MCF 10A (cell line): ENCODE data around the gene MMD. TPM values are rescaled to one million over a fixed set of nuclear protein-coding genes. Genes with fewer than 3 reads are reported as not detected.

Source experiments
- BruUV-seq: library from RNA; stranded (reverse); fragments of 400-500 nt; replicated peaks from 2 replicates; lab custom pipeline; 2021; lab: Mats Ljungman, UMichigan
- CTCF ChIA-PET: fragments of 300-600 bp; sonication (Branson Sonifier 250); formaldehyde crosslinking; extraction: SDS; loops from one replicate; lab custom pipeline; 2021; ENCODE audit warnings: antibody characterized with exemption, inconsistent platforms; lab: Yijun Ruan, JAX
- POLR2A ChIA-PET: fragments of 300-600, 350-650 bp; sonication (Branson Sonifier 250); formaldehyde crosslinking; extraction: SDS; loops from one replicate; lab custom pipeline; 2020; ENCODE audit warnings: antibody characterized with exemption, inconsistent platforms; lab: Yijun Ruan, JAX
- DNase-seq: peaks from one replicate; pipeline ENCODE4 v3.0.0-alpha.2; 2018; ENCODE audit not compliant: unreplicated experiment
- H3K27ac Mint-ChIP-seq: one replicate; pipeline ENCODE4 v1.8.0; 2022; ENCODE audit warnings: mild to moderate bottlenecking, low read depth, mixed read lengths; ENCODE audit not compliant: unreplicated experiment
- H3K27me3 Mint-ChIP-seq: one replicate; pipeline ENCODE4 v1.8.0; 2022; ENCODE audit warnings: mixed read lengths; ENCODE audit not compliant: insufficient read depth, unreplicated experiment
- H3K36me3 Mint-ChIP-seq: one replicate; pipeline ENCODE4 v1.8.0; 2022; ENCODE audit warnings: mild to moderate bottlenecking, moderate library complexity, mixed read lengths; ENCODE audit not compliant: insufficient read depth, unreplicated experiment
- H3K4me1 Mint-ChIP-seq: one replicate; pipeline ENCODE4 v1.8.0; 2022; ENCODE audit warnings: mixed read lengths; ENCODE audit not compliant: insufficient read depth, unreplicated experiment
- H3K4me3 Mint-ChIP-seq: one replicate; pipeline ENCODE4 v1.8.0; 2022; ENCODE audit warnings: mild to moderate bottlenecking, moderate library complexity, mixed read lengths; ENCODE audit not compliant: unreplicated experiment
- H3K9me3 Mint-ChIP-seq: one replicate; pipeline ENCODE4 v1.8.0; 2022; ENCODE audit warnings: mixed read lengths; ENCODE audit not compliant: unreplicated experiment
- intact Hi-C: fragments of 100-400 bp; cut with micrococcal nuclease; formaldehyde crosslinking; loops from 2 replicates; pipeline ENCODE4 v1.14.1; 2022
- total RNA-seq: library from RNA; stranded (reverse); gene quantifications from 2 replicates; pipeline ENCODE4 v1.2.3, GENCODE V29; 2022
- TF ChIP-seq, protein P1 (sequence below): fragments of 200-600 bp; IDR thresholded peaks from one replicate; pipeline ENCODE4 v1.8.0; 2022; ENCODE audit warnings: antibody characterized with exemption, mild to moderate bottlenecking; ENCODE audit not compliant: unreplicated experiment

Gene MMD
- total RNA-seq, 1 experiment from 2014 or later = 5.9 TPM

DNA sequence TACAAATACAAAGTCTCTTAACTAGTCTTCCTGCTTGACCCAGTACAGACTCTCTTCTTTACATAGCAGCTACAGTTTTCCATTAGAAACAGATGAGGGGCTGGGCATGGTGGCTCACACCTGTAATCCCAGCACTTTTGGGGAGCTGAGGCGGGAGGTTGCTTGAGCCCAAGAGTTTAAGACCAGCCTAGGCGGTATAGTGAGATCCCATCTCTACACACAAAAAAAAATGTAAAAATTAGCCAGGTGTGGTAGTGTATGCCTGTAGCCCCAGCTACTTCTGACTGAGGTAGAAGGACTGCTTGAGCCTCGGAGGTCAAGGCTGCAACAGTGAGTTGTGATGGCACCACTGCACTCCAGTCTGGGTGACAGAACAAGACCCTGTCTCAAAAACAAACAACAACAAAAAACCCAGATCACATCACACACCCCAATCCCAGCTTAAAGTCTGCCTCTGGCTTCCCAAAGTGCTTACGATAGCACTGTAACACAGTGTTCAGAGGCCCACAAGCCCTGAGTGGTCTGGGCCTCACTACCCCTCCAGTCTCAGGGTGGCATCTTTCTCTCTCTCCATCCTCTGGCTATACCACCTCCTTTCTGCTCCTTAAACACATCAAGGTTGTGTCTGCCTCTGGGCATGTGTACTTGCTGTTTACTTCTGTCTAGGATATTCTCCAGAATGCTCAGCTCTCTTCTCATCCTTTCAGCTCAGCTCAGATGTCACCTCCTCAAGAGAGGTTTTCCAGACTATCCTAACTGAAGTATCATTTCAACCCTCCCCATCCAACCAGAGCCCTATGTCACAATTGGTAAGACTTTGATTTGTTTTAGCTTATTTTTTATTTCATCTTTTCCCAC is 4.0 kb downstream of the MMD start:
- Mint-ChIP-seq H3K27me3 (no peaks in the 10 kb centered on the region), H3K9me3 (peaks cover 6% of the 10 kb centered on the region), H3K27ac (no peak overlapping the region), H3K36me3 (no peaks in the 10 kb centered on the region), H3K4me1 (peaks cover 6% of the 10 kb centered on the region), H3K4me3 (no peak overlapping the region)
- no peak for DNase-seq
- ChIA-PET POLR2A (interaction anchor here (1.8 kb wide), 1 partner anchor 16 kb away, joined by 6 read pairs; no protein-coding TSS in a partner anchor), CTCF (interaction anchor here (0.5 to 1.5 kb wide), 8 partner anchors 18 to 184 kb away, joined by 3 to 4 read pairs (median 3); no protein-coding TSS in a partner anchor)
- intact Hi-C loops = no loop called here
- TF ChIP-seq, protein P1, sequence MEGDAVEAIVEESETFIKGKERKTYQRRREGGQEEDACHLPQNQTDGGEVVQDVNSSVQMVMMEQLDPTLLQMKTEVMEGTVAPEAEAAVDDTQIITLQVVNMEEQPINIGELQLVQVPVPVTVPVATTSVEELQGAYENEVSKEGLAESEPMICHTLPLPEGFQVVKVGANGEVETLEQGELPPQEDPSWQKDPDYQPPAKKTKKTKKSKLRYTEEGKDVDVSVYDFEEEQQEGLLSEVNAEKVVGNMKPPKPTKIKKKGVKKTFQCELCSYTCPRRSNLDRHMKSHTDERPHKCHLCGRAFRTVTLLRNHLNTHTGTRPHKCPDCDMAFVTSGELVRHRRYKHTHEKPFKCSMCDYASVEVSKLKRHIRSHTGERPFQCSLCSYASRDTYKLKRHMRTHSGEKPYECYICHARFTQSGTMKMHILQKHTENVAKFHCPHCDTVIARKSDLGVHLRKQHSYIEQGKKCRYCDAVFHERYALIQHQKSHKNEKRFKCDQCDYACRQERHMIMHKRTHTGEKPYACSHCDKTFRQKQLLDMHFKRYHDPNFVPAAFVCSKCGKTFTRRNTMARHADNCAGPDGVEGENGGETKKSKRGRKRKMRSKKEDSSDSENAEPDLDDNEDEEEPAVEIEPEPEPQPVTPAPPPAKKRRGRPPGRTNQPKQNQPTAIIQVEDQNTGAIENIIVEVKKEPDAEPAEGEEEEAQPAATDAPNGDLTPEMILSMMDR = no peak
- BruUV-seq = no TSS peak

DNA sequence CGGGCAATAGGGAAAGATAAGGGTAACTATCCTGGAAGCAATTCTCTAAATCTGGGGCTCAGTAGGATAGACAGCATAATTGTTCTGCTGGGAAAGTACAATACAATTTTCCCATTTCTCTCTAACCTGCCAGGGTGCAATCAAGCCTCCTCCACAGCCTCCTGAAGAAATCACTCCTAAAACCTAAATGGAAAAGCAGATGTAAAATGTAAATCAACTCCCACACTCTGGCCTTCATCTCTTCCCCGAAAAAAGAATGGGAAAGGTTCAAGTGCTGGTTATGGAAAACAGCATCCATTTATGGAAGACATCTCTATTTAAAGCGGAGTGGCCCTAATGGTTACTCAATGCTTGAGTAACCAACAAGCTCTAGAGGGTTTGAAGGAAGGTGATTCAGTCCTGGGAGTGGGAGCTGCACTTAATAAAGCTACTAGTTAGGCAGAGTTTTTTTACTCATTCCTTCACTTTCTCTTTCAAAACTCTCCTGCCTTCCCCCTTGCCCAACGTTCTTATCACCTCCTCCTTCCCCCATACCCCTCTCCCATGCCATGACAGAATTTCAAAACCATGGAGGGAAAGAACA is 5.1 kb downstream of the MMD start:
- H3K27ac Mint-ChIP-seq = no peak overlapping the region
- intact Hi-C loops = no loop called here
- no peak overlapping the region for H3K4me3 Mint-ChIP-seq
- ChIA-PET CTCF (interaction anchor here (0.8 to 1.5 kb wide), 3 partner anchors 22 to 60 kb away, joined by 3 to 4 read pairs (median 3); no protein-coding TSS in a partner anchor), POLR2A (interaction anchor here (1.7 kb wide), 1 partner anchor 17 kb away, joined by 4 read pairs; no protein-coding TSS in a partner anchor)
- TF ChIP-seq, protein P1 = no peak
- no peaks in the 10 kb centered on the region for H3K36me3 Mint-ChIP-seq
- peaks cover 6% of the 10 kb centered on the region for H3K9me3 Mint-ChIP-seq
- peak; percentile 39 for DNase-seq
- peaks cover 6% of the 10 kb centered on the region for H3K4me1 Mint-ChIP-seq
- BruUV-seq = no TSS peak
- no peaks in the 10 kb centered on the region for H3K27me3 Mint-ChIP-seq

DNA sequence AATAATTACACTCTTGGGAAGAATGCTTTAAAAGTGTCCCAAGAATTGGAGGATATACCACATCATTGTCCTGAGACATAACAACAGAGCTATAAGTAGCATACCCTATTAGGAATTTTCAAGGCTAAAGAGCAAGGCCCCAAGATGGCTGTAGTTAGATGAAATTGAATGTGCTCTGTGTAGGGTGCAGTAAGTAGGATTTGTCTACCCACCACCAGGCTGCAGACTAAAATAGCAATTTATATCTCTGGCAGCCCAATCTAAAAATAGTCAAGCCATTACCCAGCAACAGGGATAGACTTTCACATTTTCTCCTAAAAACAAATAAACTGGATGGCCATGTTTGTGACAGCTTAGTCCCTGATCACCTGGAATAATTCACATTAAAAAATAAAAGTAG is 5.6 kb downstream of the MMD start:
- no peak overlapping the region for H3K27ac Mint-ChIP-seq
- intact Hi-C loops = no loop called here
- no peaks in the 10 kb centered on the region for H3K27me3 Mint-ChIP-seq
- ChIA-PET POLR2A (interaction anchor here (0.6 to 1.7 kb wide), 2 partner anchors 13 to 18 kb away, joined by 4 read pairs; no protein-coding TSS in a partner anchor), CTCF (interaction anchor here (0.5 to 1.5 kb wide), 4 partner anchors 59 to 423 kb away, joined by 3 to 4 read pairs (median 3); no protein-coding TSS in a partner anchor)
- H3K36me3 Mint-ChIP-seq = no peaks in the 10 kb centered on the region
- peaks cover 9% of the 10 kb centered on the region for H3K4me1 Mint-ChIP-seq
- TF ChIP-seq, protein P1 = no peak
- no peak for DNase-seq
- H3K9me3 Mint-ChIP-seq = peaks cover 6% of the 10 kb centered on the region
- no peak overlapping the region for H3K4me3 Mint-ChIP-seq
- no TSS peak for BruUV-seq

DNA sequence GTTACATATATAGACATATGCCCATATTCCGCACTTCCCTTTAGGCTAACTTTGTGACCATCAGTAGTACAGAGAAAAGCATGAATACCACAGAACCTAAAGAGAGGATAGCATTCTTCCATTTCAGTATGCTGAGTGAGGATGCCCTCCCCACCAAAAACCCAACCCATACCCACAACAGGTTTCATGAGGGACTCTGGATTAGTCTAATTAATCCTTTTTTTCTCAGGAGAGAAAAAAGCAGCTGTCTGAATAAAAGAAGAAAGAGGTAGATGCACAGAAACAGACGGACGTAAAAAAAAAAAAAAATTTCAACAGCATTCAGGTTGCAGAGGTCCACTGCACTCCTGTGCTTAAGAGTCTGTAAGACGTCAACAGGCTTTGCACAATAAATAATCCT is 6.7 kb downstream of the MMD start:
- H3K4me1 Mint-ChIP-seq = peaks cover 12% of the 10 kb centered on the region
- no TSS peak for BruUV-seq
- no peaks in the 10 kb centered on the region for H3K36me3 Mint-ChIP-seq
- TF ChIP-seq, protein P1 = no peak
- no peaks in the 10 kb centered on the region for H3K27me3 Mint-ChIP-seq
- POLR2A ChIA-PET = interaction anchor here (0.7 kb wide), 1 partner anchor 443 kb away, joined by 3 read pairs; no protein-coding TSS in a partner anchor
- H3K4me3 Mint-ChIP-seq = no peak overlapping the region
- H3K27ac Mint-ChIP-seq = no peak overlapping the region
- CTCF ChIA-PET = interaction anchor here (0.6 to 1.3 kb wide), 3 partner anchors 49 to 133 kb away, joined by 3 to 4 read pairs (median 3); no protein-coding TSS in a partner anchor
- intact Hi-C loops = no loop called here
- no peak for DNase-seq
- peaks cover 6% of the 10 kb centered on the region for H3K9me3 Mint-ChIP-seq
